ENCODE data around the gene TRAF6.
A peak's percentile ranks its signal among the peaks of the same experiment; 100 is the strongest.

TRAF6 gene

DNA sequence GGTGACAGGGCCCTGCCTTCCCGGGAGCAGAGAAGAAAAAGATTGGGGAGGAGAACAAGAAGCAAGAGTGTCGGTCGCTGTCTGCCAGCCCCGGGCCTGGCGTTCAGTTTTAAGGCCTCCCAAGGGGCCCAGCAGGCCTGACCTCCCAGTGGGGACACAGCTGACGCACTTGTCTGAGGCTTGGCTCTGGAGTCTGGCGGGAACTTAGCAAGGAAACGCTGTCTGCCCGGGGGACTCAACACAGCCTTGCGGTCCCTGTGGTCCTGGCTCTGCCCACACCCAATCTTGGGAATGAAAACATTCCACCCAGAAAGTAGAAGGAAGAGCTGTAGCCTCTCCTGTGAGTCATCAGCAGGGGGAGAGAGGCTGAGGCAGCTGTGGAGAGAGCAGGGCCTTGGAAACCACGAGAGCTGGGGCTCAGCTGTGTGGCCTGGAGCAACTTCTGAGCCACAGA is 54.4 kb downstream of the TRAF6 start:
- H3K23ac ChIP-seq (ENCODE audit: low read depth, low read length, poor library complexity) = peak overlapping the region; percentile 12
- peak overlapping the region; percentile 43 for H3K4me2 ChIP-seq (ENCODE audit: insufficient read depth, low read length, poor library complexity, severe bottlenecking)
- H2BK120ac ChIP-seq (ENCODE audit: low read depth, low read length) = peak overlapping the region; percentile 19
- H4K91ac ChIP-seq (ENCODE audit: low read depth, low read length, poor library complexity) = peak overlapping the region; percentile 92
- peaks cover 32 to 38% of the 10 kb centered on the region in 2 donors for H3K4me1 ChIP-seq (ENCODE audit: control insufficient read depth in 2 of 2, insufficient read depth in 1 of 2, low read depth in 1 of 2, low read length in 2 of 2)
- peak overlapping the region; percentile 73 for H2AK5ac ChIP-seq (ENCODE audit: low read depth, low read length)
- peak overlapping the region; percentile 94 for H3K27ac ChIP-seq (replicated peaks; ENCODE audit: low read length)
- H3K36me3 ChIP-seq (replicated peaks in 1 of 2; ENCODE audit: control insufficient read depth in 2 of 2, insufficient read depth in 2 of 2, low read length in 2 of 2) = peaks cover 11 to 77% of the 10 kb centered on the region in 2 donors
- peak overlapping the region; percentile 53 for H3K4ac ChIP-seq (ENCODE audit: low read length)
- H3K27me3 ChIP-seq (ENCODE audit: control insufficient read depth in 3 of 3, insufficient read depth in 3 of 3, low read depth in 1 of 3, low read length in 3 of 3) = no peaks in the 10 kb centered on the region
- H3K9ac ChIP-seq (ENCODE audit: low read depth, low read length, poor library complexity) = no peak overlapping the region
- peak overlapping the region; percentile 8 for H2BK15ac ChIP-seq (ENCODE audit: low read length)
- no CpG with 5 or more reads among the region's 11 CpGs for WGBS, 2 donors (ENCODE audit: extremely low coverage in 2 of 2, insufficient read length in 2 of 2, insufficient replicate concordance in 1 of 2)
- no peak overlapping the region for H4K8ac ChIP-seq (ENCODE audit: low read depth, low read length)
- no peak overlapping the region for H3K4me3 ChIP-seq (ENCODE audit: low read length in 2 of 2)
- peak overlapping the region; percentile 95 for H3K18ac ChIP-seq (ENCODE audit: low read length)
- H3K9me3 ChIP-seq (replicated peaks in 1 of 2; ENCODE audit: control insufficient read depth in 2 of 2, insufficient read depth in 1 of 2, low read depth in 1 of 2, low read length in 2 of 2) = no peaks in the 10 kb centered on the region
- no peaks in the 10 kb centered on the region for H3K79me1 ChIP-seq (ENCODE audit: low read depth, low read length)
- H2BK5ac ChIP-seq (ENCODE audit: low read length) = peak overlapping the region; percentile 56
- H2AFZ ChIP-seq (ENCODE audit: low read length) = peak overlapping the region; percentile 66
- H3K14ac ChIP-seq (ENCODE audit: low read length) = no peak overlapping the region
- H2BK12ac ChIP-seq (ENCODE audit: low read length) = peak overlapping the region; percentile 96
- DNase-seq (ENCODE audit: low spot score) = peak; percentile 29

DNA sequence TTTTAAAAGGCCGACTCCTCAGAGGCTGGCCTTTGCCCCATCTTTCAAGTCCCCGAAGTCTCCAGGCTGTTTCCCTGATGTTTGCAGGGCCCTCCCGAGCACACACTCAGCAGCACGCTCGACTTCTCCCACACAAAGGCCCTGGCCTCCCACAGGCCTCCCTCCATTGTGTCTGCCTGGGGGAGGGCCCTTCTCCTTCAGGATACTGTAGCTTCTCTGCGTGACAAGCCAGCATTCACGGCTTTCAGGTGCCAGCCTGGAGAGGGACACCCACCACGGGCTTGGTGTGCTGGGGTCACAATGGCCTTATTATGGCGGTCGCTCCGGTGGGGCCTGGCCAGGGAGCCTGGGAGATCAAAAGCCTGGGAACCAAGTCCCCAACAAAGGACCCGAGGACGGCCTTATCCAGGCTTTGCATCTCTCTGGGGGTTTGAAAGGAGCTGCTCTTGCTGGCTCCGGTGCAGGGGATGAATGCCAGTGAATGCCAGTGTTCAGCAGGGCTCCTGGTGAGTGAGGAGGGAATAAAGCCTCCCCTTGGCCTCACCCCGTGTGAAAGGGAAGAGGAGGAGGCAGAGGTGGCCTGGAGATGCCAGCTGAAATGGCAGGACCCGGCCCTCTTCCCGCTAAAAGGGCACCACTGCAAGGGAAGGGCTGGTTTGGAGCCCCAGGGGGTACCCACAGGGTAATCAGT is 55.0 kb downstream of the TRAF6 start:
- WGBS, 2 donors (ENCODE audit: extremely low coverage in 2 of 2, insufficient read length in 2 of 2, insufficient replicate concordance in 1 of 2) = no CpG with 5 or more reads among the region's 17 CpGs
- DNase-seq (ENCODE audit: low spot score) = peak; percentile 89
- H3K4me2 ChIP-seq (ENCODE audit: insufficient read depth, low read length, poor library complexity, severe bottlenecking) = peak overlapping the region; percentile 43
- no peak overlapping the region for H3K14ac ChIP-seq (ENCODE audit: low read length)
- H2AFZ ChIP-seq (ENCODE audit: low read length) = peak overlapping the region; percentile 66
- no peak overlapping the region for H4K8ac ChIP-seq (ENCODE audit: low read depth, low read length)
- H4K91ac ChIP-seq (ENCODE audit: low read depth, low read length, poor library complexity) = no peak overlapping the region
- no peak overlapping the region for H2BK12ac ChIP-seq (ENCODE audit: low read length)
- no peaks in the 10 kb centered on the region for H3K79me1 ChIP-seq (ENCODE audit: low read depth, low read length)
- H2BK5ac ChIP-seq (ENCODE audit: low read length) = peak overlapping the region; percentile 56
- peak overlapping the region; percentile 53 for H3K4ac ChIP-seq (ENCODE audit: low read length)
- peak overlapping the region in 1 of 2 donors; percentile 26 for H3K4me3 ChIP-seq (ENCODE audit: low read length in 2 of 2)
- H2AK5ac ChIP-seq (ENCODE audit: low read depth, low read length) = peak overlapping the region; percentile 73
- H3K9ac ChIP-seq (ENCODE audit: low read depth, low read length, poor library complexity) = no peak overlapping the region
- peaks cover 11 to 77% of the 10 kb centered on the region in 2 donors for H3K36me3 ChIP-seq (replicated peaks in 1 of 2; ENCODE audit: control insufficient read depth in 2 of 2, insufficient read depth in 2 of 2, low read length in 2 of 2)
- H2BK15ac ChIP-seq (ENCODE audit: low read length) = peak overlapping the region; percentile 8
- H3K27ac ChIP-seq (replicated peaks; ENCODE audit: low read length) = peak overlapping the region; percentile 94
- no peak overlapping the region for H3K23ac ChIP-seq (ENCODE audit: low read depth, low read length, poor library complexity)
- H3K9me3 ChIP-seq (replicated peaks in 1 of 2; ENCODE audit: control insufficient read depth in 2 of 2, insufficient read depth in 1 of 2, low read depth in 1 of 2, low read length in 2 of 2) = no peaks in the 10 kb centered on the region
- H3K18ac ChIP-seq (ENCODE audit: low read length) = peak overlapping the region; percentile 95
- no peak overlapping the region for H2BK120ac ChIP-seq (ENCODE audit: low read depth, low read length)
- H3K4me1 ChIP-seq (ENCODE audit: control insufficient read depth in 2 of 2, insufficient read depth in 1 of 2, low read depth in 1 of 2, low read length in 2 of 2) = peaks cover 32 to 36% of the 10 kb centered on the region in 2 donors
- no peaks in the 10 kb centered on the region for H3K27me3 ChIP-seq (ENCODE audit: control insufficient read depth in 3 of 3, insufficient read depth in 3 of 3, low read depth in 1 of 3, low read length in 3 of 3)

DNA sequence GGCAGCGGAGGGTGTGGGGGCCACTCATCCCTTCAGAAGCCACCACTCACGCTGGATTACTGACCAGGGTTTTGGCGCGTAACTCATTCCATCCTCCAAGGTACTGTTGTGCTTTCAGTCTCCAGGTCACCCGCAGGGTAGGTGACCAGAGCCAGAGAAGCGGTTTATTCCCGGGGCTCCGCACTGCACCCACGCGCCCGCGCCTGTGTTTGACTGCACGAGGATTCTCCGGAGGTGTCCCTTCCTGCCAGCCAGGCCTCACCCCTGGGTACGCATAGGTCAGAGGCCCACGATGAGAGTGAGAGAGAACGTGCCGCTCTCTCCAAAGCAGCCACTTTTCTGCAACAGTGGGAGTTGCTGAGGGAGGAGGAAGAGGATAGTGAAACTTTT is 55.5 kb downstream of the TRAF6 start:
- peak overlapping the region; percentile 94 for H3K27ac ChIP-seq (replicated peaks; ENCODE audit: low read length)
- H3K4me1 ChIP-seq (ENCODE audit: control insufficient read depth in 2 of 2, insufficient read depth in 1 of 2, low read depth in 1 of 2, low read length in 2 of 2) = peaks cover 32 to 40% of the 10 kb centered on the region in 2 donors
- no peaks in the 10 kb centered on the region for H3K79me1 ChIP-seq (ENCODE audit: low read depth, low read length)
- H3K9ac ChIP-seq (ENCODE audit: low read depth, low read length, poor library complexity) = no peak overlapping the region
- no peak overlapping the region for H3K23ac ChIP-seq (ENCODE audit: low read depth, low read length, poor library complexity)
- no peak overlapping the region for H2BK15ac ChIP-seq (ENCODE audit: low read length)
- no peak for DNase-seq (ENCODE audit: low spot score)
- H3K27me3 ChIP-seq (ENCODE audit: control insufficient read depth in 3 of 3, insufficient read depth in 3 of 3, low read depth in 1 of 3, low read length in 3 of 3) = no peaks in the 10 kb centered on the region
- WGBS, 2 donors (ENCODE audit: extremely low coverage in 2 of 2, insufficient read length in 2 of 2, insufficient replicate concordance in 1 of 2) = no CpG with 5 or more reads among the region's 18 CpGs
- H2AFZ ChIP-seq (ENCODE audit: low read length) = peak overlapping the region; percentile 66
- H4K91ac ChIP-seq (ENCODE audit: low read depth, low read length, poor library complexity) = no peak overlapping the region
- no peak overlapping the region for H3K14ac ChIP-seq (ENCODE audit: low read length)
- H3K4me3 ChIP-seq (ENCODE audit: low read length in 2 of 2) = peak overlapping the region in 1 of 2 donors; percentile 26
- no peaks in the 10 kb centered on the region for H3K9me3 ChIP-seq (replicated peaks in 1 of 2; ENCODE audit: control insufficient read depth in 2 of 2, insufficient read depth in 1 of 2, low read depth in 1 of 2, low read length in 2 of 2)
- no peak overlapping the region for H3K4ac ChIP-seq (ENCODE audit: low read length)
- peak overlapping the region; percentile 23 for H2AK5ac ChIP-seq (ENCODE audit: low read depth, low read length)
- H3K4me2 ChIP-seq (ENCODE audit: insufficient read depth, low read length, poor library complexity, severe bottlenecking) = peak overlapping the region; percentile 31
- H2BK5ac ChIP-seq (ENCODE audit: low read length) = peak overlapping the region; percentile 13
- H2BK12ac ChIP-seq (ENCODE audit: low read length) = no peak overlapping the region
- H3K18ac ChIP-seq (ENCODE audit: low read length) = peak overlapping the region; percentile 91
- no peak overlapping the region for H4K8ac ChIP-seq (ENCODE audit: low read depth, low read length)
- peaks cover 11 to 80% of the 10 kb centered on the region in 2 donors for H3K36me3 ChIP-seq (replicated peaks in 1 of 2; ENCODE audit: control insufficient read depth in 2 of 2, insufficient read depth in 2 of 2, low read length in 2 of 2)
- H2BK120ac ChIP-seq (ENCODE audit: low read depth, low read length) = peak overlapping the region; percentile 1

DNA sequence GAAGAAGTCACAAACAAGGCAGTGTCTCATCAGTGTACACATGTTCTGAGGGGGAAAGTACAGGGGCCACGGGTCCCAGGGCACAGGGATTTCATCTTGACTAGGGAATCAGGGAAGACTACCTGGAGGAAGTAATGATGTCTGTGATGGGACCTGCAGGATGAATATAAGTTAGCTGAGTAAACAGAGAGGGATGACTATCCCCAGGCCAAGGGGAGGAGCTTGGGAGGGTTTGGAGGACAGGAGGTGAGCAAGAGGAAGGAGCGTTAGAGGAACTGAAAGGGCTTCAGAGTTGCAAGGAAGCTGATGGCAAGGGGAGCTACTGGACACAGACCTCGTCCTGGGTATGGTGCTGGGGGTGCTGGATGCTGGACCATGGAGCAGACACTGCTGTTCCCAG is 56.4 kb downstream of the TRAF6 start:
- H2BK5ac ChIP-seq (ENCODE audit: low read length) = no peak overlapping the region
- H3K4ac ChIP-seq (ENCODE audit: low read length) = no peak overlapping the region
- peak overlapping the region; percentile 94 for H3K27ac ChIP-seq (replicated peaks; ENCODE audit: low read length)
- H3K18ac ChIP-seq (ENCODE audit: low read length) = peak overlapping the region; percentile 90
- no peaks in the 10 kb centered on the region for H3K79me1 ChIP-seq (ENCODE audit: low read depth, low read length)
- H3K36me3 ChIP-seq (replicated peaks in 1 of 2; ENCODE audit: control insufficient read depth in 2 of 2, insufficient read depth in 2 of 2, low read length in 2 of 2) = peaks cover 12 to 81% of the 10 kb centered on the region in 2 donors
- WGBS, 2 donors (ENCODE audit: extremely low coverage in 2 of 2, insufficient read length in 2 of 2, insufficient replicate concordance in 1 of 2) = no CpG with 5 or more reads among the region's 3 CpGs
- peak overlapping the region; percentile 15 for H4K91ac ChIP-seq (ENCODE audit: low read depth, low read length, poor library complexity)
- H3K9ac ChIP-seq (ENCODE audit: low read depth, low read length, poor library complexity) = no peak overlapping the region
- no peak overlapping the region for H3K14ac ChIP-seq (ENCODE audit: low read length)
- no peak overlapping the region for H3K23ac ChIP-seq (ENCODE audit: low read depth, low read length, poor library complexity)
- no peak for DNase-seq (ENCODE audit: low spot score)
- H2AK5ac ChIP-seq (ENCODE audit: low read depth, low read length) = peak overlapping the region; percentile 40
- peak overlapping the region; percentile 81 for H2BK15ac ChIP-seq (ENCODE audit: low read length)
- H2BK12ac ChIP-seq (ENCODE audit: low read length) = peak overlapping the region; percentile 51
- peaks cover 32 to 35% of the 10 kb centered on the region in 2 donors for H3K4me1 ChIP-seq (ENCODE audit: control insufficient read depth in 2 of 2, insufficient read depth in 1 of 2, low read depth in 1 of 2, low read length in 2 of 2)
- H2BK120ac ChIP-seq (ENCODE audit: low read depth, low read length) = peak overlapping the region; percentile 37
- H3K9me3 ChIP-seq (replicated peaks in 1 of 2; ENCODE audit: control insufficient read depth in 2 of 2, insufficient read depth in 1 of 2, low read depth in 1 of 2, low read length in 2 of 2) = no peaks in the 10 kb centered on the region
- H3K4me3 ChIP-seq (ENCODE audit: low read length in 2 of 2) = no peak overlapping the region
- no peak overlapping the region for H4K8ac ChIP-seq (ENCODE audit: low read depth, low read length)
- H2AFZ ChIP-seq (ENCODE audit: low read length) = no peak overlapping the region
- H3K4me2 ChIP-seq (ENCODE audit: insufficient read depth, low read length, poor library complexity, severe bottlenecking) = no peak overlapping the region
- no peaks in the 10 kb centered on the region for H3K27me3 ChIP-seq (ENCODE audit: control insufficient read depth in 3 of 3, insufficient read depth in 3 of 3, low read depth in 1 of 3, low read length in 3 of 3)

All from neuronal stem cell (in vitro differentiated cells).